ENCODE data around the gene DBF4B.

DNA sequence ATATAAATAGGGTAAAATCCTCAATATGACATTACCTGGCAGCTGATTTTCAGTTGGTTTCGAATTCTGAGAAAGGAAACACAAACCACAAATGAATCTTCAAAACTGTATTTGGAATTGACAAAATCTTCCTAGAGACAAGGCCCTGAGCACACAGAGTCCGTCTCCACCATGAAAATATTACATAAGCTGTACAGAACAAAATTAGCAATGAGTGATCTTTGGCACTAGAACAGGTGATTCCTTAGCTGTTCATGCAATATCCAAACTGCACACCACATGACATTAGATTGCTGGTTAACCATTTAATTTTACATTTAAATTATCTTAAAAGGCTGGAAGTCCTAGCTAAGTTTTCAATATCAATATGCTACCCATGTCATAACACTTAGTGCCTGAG is 89.9 kb downstream of the DBF4B start:
- TF ChIP-seq, protein P1, sequence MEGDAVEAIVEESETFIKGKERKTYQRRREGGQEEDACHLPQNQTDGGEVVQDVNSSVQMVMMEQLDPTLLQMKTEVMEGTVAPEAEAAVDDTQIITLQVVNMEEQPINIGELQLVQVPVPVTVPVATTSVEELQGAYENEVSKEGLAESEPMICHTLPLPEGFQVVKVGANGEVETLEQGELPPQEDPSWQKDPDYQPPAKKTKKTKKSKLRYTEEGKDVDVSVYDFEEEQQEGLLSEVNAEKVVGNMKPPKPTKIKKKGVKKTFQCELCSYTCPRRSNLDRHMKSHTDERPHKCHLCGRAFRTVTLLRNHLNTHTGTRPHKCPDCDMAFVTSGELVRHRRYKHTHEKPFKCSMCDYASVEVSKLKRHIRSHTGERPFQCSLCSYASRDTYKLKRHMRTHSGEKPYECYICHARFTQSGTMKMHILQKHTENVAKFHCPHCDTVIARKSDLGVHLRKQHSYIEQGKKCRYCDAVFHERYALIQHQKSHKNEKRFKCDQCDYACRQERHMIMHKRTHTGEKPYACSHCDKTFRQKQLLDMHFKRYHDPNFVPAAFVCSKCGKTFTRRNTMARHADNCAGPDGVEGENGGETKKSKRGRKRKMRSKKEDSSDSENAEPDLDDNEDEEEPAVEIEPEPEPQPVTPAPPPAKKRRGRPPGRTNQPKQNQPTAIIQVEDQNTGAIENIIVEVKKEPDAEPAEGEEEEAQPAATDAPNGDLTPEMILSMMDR (IDR thresholded peaks at IDR 0.05): no peak
- no peak for TF ChIP-seq POLR2A (IDR thresholded peaks at IDR 0.05)
